HG03342 (cell line): Measurements from ENCODE around the gene MYLK4.
A peak's percentile ranks its signal among the peaks of the same experiment; 100 is the strongest.

Experiments
- ATAC-seq: cut with Tn5 transposase; IDR thresholded peaks from one replicate; pipeline ENCODE4 v1.9.1; 2021; ENCODE audit warnings: mild to moderate bottlenecking, moderate library complexity; ENCODE audit not compliant: unreplicated experiment

Gene MYLK4

DNA sequence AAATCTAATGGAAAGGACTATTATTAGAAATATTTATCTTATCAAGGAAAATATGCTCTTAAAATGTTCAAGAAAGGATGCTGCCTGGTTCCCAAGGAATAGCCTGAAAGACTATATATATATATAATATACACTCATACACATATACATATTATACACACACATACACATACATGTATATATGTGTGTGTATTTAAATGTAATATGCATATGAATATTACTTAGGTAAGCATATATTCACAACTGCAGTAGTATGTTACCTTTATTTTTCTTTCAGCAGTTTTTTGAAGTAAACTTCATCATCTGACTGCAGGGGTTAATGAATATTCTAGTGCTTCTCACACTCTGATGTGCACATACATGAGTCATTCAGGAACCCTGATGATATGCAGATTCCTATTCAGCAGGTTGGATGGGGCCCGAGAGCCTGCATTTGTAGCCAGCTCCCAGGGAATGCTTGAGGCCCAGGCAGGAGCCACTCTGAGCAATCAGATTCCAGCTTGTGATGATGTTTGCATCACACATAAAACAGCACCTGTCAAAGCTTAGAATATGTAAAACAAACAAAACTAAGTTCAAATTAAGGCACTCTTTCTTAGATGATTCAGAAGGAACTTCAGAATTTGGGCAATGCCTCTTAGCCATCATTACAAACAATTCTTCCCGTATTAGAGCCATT lies 16.1 kb downstream of the MYLK4 start:
- ATAC-seq = no peak

DNA sequence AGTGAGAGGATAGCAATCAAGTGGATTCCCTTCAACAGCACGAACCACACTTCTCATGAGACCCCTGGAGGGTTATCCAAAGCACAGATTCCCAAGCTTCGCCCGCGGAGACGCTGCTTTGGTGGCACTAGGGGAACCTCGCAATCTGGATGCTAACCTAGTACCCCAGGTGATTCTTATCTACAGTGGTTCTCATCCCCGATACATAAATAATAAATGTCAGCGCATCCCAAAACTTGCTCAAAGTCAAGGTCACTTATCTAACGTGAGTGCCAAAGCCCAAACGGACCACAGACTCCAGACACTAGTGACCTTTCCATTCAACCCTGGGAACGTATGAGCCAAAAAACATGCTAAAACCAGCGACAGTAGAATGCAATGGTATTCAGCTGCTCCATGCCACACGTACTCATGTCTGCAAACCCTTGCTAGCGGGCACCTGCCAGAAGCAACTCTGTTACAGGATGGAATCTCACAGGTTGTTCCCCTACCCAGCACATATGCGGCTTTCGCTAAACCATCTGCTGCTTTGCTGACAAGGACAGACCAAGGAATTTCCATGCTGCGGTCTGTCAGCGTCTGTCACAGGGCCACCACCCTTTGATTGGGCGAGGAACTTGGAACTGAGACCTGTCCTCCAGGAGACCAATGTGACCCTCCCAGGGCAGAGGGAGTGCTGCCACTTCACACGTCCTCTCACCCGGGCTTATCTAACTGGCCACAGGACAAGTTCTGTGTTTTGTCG lies 16.8 kb downstream of the MYLK4 start:
- no peak for ATAC-seq

DNA sequence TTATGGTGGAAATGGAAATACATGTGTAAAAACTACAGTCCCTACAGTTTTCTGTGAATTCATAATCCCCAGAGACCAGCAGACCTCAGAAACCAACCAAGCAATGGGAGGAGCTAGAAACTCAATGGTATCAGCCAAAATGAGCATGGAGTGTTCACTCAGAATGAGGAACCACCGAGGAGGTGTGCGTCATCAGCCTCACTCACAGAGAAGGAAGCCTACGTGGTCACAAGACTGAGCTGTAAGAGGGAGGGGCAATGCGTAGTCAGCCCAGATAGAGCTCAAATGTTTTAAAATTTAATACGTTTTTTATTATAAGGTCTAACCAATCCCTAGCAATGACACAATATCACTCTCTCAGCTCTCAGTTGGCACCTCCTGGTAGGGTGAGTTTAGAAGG lies 17.4 kb downstream of the MYLK4 start:
- ATAC-seq = peak; percentile 91

DNA sequence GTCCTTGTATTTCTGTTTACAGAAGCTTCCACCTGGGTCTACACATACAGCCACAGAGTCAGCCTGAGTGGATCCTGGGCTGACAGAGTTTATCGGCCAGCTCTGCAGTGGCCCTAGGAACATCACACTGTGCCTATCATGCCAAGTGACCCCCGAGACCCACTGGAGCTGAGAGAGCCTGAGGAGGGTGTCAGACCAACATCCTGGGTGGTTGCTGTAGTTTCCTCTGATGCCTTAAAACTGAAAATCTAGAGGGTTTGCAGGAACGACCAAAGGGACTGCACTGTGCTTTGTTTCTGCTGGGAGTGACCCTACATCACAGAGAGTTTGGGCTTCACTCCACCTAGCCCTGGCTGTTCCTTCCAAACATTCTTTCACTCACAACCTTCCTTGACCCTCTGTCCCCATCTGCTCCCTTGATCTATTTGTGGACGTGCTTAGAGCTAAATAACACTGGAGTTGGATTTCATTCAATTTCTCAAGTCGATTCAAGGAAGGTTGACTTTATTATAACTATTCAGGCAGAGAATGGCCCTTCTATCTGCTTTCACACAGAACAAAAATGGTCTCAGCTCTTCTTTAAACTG lies 18.1 kb downstream of the MYLK4 start:
- ATAC-seq = no peak

DNA sequence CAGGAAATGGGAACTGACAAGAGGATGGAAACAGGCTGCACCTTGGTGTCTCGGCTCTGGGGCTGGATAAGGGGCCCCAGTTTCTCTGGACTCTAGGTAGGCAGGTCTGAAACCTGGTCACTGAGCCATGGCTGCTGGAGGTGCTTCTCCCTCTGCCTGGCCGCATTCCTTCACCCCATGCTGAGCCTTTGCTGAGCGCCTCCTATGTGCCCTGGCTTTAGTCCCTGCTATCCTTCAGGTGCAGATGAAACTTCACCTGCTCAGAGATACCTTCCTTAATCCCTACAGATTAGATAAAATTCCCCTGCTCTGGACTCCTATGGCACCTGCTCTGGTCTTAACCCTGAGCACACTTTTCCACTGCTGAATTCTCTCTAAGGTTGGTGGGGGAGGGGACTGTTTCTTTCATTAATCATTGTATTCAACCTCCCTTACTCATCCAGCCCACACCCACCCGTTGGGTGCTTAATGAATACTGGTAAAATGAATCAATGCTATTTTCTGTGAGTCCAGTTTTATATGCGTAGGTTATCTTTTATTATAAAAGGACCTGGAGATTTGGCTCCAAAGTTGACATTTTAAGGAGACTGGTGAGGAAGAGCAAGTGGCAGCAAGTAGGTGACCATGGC lies 19.3 kb downstream of the MYLK4 start:
- ATAC-seq = no peak

DNA sequence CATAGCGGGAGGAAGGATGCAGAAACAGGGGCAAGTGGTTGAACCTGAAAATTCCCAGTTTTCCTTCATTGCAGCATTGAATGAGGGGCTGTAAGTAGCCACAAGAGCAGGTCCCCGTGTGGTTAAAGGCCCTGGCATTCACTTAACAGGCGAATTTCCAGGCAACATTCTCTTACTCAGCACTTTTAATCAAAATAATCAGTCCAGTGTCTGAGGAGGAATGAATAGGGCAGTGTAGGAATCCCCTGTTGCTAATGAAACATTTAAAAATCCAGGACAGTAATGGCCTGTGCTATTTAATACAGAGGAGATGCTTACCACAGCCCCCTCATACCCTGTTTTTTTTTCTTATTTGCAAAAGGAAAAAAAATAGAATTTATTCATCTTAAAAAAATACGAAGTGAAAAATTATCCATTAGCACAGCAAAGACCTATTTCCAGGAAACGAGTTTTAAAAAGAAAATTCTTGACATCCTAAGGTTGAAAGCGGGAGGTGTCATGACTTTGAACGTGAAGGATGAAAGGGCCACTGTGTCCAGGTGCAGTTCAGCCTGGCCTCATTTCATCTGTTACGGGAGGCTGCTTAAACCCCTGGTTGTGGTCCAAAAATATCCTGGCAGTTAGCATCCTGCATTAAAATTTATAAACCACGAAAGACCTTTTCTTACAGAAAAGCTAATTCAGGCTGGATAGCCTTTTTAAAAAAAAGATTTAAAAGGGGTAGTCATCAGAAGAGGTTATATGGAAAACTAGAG lies 20.2 kb downstream of the MYLK4 start:
- ATAC-seq = no peak

DNA sequence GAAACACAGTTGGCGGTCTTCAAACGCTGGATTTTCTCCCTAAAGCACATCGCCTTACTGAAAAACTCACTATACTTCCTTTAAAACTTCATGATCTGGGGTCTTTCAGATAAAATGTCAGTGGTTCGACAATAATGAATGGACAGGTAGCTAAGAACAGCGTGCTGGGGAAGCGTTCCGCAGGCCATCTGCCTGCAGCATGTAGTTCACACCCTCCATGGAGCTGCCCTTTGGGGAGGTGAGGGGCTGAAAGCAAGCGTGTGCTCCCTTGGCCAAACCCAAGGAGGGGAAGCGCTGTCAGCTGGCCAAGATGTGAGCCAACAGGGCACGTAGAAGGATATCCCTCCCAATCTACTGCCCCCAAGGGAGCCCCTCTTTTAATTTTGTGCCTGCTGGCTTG lies 20.8 kb downstream of the MYLK4 start:
- no peak for ATAC-seq

DNA sequence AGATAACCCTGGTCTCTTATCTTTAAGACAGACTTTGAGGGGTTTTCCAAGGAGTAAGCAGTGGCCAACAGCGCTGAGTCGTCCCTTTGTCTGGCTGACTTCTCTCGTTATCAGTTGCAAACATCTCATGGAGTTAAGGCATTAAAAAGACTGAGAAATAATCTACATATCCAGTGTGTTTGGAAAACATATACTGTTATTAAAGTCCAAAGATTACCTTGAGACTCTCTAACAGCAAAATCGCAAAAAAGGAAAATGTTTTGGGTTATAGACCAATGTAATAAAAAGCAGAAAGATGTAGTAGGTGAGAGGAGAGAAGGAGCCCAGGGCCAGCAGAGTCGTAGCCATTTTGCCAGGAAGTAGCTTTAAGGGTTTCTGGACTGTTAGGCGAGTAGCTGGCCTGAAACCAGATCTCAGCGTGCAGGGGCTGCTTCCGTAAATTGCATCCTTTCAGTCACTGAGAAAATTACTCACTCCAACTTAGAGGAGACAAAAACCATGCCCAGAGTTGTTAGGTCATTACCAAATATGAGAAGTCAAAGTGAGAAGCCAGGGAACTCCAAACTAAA lies 24.6 kb downstream of the MYLK4 start:
- no peak for ATAC-seq

DNA sequence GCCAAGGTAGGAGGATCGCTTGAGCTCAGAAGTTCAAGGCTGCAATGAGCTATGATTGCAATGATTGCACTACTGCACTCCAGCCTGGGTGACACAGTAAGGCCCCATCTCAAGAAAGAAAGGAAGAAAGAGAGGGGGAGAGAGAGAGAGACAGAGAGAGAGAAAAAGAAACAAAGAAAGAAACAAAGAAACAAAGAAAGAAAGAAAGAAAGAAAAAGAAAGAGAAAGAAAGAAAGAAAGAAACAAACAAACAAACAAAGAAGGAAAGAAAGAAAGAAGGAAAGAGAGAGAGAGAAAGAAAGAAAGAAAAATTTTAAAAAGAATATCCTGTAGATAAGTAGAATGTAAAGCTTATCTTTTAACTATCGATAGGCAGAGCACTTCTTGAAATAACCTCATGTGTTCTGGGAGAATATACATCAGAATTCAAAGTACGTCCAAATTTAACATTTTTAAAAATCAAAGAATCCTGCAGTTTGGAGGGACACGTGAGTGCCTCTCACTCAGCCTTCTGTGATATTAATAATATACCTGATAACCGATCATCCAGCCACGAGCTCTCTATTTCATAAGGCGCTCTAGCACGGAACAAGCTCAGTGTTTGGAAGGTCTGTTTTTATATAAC lies 25.2 kb downstream of the MYLK4 start:
- ATAC-seq = no peak

DNA sequence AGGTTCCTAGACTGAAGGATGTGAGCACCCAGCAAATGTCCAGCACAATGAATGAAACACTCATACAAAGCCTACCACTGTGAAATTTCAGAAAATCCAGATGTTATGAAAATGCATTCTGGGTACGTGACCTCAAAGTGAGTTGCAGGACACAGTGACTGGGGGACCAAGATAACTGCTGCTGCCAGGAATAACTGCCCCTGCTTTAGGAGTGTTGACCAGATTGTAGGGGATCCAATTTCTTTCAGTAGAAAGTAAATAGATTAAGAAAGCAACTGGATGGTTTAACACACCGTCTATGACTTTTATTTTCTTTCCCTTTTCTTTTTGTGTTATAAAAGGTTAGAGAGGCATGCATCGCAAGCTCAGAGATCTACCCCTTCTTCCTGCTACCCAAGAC lies 29.5 kb downstream of the MYLK4 start:
- ATAC-seq = no peak

DNA sequence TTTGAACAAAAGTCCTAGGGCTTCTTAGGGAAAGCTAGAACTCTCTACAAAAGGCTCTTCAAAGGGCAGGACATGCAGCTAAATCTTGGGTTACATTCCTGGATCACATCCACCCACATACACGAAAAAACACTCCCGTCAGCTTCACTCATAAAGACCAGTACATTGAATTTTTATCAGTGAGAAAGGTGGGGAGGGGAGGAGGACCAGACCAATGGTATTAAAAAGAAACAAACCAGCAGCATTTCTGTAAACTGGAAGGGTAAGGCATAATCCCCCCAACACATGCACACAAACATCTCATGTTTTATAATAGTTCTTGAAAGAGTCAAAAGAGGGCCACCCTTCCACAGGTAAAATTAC lies 31.6 kb downstream of the MYLK4 start:
- ATAC-seq = no peak

DNA sequence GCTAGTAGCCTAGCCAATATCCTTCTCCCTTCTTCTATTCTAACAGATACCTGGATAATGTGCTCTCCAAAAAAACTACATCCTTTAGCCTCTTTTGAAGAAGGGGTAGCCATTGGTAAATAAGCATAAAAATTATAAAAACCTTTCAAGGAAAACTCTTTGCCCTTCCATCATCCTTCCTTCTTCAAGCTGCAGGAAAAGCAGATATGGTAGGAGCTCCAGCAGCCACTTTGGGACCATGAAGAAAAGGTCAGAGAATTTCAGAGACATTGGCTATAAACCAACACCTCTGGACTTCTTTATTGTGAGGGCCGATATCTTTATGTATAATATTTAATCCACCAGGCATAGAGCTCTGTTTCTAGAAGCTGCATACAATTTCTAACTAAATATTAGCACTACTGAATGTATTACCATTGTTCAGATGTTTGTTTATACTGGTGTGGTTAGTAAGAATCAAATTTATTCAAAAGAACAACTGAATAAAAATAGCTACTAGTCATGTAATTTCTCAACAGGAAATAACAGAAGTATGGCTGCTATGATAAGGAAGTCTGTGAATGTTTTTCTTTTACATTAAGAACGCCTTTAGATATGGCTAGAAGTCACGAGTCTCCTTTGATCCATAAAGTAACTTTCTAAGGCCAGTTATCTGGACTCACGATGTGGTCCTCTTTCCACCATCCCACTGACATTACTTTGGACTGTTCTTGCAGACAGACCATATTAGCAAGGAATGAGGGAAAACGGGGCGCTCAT lies 32.2 kb downstream of the MYLK4 start:
- ATAC-seq = no peak

DNA sequence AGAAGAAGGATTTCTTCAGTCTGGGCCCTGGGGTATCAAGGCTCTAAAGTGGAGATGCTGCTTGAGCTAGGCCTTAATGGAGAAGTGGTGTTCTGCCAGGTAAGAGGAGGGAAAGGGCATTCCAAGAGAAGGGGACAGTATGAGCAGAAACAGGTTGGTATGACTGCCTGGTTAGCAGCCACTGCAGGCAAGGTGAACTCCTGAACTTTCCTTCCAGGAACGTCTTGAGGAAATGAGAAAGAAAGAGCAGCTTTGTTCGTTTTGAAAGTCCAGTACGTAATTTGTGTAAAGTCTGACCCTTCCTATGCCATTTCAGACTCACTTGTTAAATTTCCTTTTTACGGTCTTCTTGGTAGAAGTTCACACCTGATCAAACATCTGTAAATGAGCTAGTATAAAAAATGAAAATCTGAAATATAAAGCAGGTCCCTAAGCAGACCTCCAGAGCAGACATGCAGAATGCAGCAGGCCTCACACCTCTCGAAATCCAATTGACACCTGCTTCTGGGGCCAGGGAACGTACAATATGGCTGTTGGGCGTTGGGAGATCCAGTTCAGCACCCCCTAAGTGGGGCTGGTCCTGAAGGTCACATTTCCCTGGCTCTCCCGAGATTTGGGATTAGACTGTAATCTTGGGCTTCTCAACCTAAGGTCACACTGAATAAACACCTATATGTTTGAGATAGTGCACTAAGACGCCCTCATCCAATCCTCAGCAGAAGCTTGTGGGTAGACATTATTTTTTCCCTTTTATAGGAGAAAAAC lies 33.6 kb downstream of the MYLK4 start:
- ATAC-seq = no peak

DNA sequence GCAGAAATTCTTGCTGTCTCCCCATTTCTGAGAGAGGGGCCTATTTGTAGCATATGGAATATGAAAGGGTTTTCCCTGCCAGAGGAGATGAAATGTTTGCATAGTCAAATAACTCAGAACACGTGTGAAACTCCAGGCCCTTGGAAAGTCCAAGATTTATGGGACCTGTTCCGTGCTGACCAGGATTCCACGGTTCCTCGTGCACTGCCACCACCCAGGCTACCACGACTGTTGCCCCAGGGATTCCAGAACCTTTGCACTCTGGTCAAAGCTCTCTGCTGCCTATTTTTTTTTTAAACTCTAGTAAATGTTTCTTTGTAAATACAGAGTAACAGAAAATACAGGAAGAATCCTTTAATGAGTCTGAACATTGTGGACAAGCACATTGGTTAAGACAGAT lies 35.0 kb downstream of the MYLK4 start:
- no peak for ATAC-seq

DNA sequence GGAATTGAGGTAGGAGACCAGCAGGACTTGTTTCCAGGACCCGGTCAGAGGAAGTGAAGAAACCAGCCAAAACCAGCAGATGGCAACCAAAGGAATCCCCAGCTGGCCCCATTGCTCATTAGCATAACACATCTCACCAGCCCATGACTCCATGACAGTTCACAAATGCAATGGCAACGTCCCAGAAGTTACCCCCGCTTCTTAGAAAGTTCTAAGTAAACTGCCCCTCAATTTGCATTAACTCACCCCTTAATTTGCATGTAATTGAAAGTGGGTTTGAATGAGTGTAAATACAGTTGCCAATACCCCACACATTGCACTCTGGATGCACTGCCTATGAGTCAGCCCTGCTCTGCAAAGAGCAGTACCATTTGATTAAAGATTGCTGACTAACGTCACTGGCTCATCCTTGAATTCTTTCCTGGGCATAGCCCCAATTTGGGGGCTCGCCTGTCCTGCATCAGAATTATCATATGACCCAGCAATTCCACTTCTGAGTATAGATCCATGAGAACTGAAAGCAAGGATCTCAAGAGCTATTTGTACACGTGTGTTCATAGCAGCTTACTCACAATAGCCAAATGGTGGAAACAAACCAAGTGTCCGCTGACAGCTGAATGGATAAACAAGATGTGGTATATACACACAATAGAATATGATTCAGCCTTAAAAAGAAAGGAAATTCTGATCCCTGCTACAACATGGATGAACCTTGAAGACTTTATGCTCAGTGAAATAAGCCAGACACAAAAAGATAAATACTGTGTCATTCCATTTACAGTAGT lies 36.4 kb downstream of the MYLK4 start:
- no peak for ATAC-seq

DNA sequence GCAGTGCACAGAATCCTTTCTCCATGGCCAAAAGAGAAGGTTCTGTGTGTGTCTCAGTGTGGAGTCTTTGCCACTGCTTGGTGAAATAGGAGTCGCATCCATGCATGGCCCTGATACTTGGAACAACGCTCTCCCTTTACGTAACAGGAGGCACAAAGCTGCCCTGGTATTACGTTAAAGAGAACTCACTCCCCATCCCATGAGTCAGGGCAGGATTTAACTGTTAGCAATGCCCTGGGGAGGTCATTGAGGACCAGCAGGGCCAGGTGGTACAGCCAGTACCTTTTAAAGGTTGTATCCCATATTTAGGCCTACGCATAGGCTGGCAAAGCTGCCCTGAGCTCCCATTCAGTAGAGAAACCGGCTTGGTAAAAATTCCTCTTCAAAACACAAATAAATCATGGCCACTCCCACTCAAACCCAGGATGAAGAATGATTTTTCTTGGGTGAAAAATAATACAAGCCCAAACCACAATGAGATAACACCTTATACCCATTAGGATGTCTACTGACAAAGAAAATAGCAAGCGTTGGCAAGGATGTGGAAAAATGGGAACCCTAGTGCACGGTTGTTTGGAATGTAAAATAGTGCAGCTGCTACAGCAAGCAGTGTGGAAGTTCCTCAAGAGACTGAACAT lies 37.1 kb downstream of the MYLK4 start:
- ATAC-seq = no peak

DNA sequence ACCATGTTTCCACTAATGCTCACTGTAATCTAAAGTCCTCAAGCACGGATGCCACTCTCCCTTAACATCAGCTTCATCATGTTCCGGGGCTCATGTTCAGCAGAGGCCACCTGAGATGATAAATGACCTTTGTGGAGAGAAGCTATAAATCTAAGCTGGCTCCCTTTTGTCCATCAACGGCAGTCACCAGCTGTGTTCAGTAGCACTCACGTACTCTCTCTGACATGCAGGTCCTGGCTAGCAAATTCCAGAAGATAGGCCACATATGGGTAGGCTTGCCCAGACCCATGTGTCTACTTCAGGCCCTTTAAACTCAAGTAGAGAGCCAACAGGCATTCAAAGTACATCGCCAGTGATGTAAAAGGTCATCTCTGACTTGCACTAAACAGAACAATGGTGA lies 38.6 kb downstream of the MYLK4 start:
- ATAC-seq = no peak

DNA sequence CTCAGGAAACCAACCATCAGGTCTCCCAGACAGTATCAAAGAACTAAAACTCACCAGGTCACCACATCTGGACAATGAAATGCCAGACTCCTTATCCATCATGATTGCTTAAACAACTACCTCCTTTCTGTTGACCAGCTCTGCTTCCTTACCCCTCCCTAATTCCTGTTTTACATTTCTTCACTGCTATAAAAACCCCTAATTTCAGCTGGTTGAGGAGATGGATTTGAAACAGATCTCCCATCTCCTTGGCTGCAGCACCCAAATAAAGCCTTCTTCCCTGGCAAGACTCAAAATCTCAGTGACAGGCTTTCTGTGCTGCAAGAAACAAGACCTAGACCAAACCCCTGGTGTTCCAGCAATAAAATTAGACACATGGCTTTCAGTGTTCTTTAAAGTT lies 40.3 kb downstream of the MYLK4 start:
- no peak for ATAC-seq
